MCF 10A (cell line): Measurements from ENCODE around the gene MTHFR. TPM values are rescaled to one million over a fixed set of nuclear protein-coding genes. Genes with fewer than 3 reads are reported as not detected.

Experiments
- BruUV-seq: library from RNA; stranded (reverse); fragments of 400-500 nt; replicated peaks from 2 replicates; lab custom pipeline; 2021; lab: Mats Ljungman, UMichigan
- CTCF ChIA-PET: fragments of 300-600 bp; sonication (Branson Sonifier 250); formaldehyde crosslinking; extraction: SDS; loops from one replicate; lab custom pipeline; 2021; ENCODE audit warnings: antibody characterized with exemption, inconsistent platforms; lab: Yijun Ruan, JAX
- POLR2A ChIA-PET: fragments of 300-600, 350-650 bp; sonication (Branson Sonifier 250); formaldehyde crosslinking; extraction: SDS; loops from one replicate; lab custom pipeline; 2020; ENCODE audit warnings: antibody characterized with exemption, inconsistent platforms; lab: Yijun Ruan, JAX
- DNase-seq: peaks from one replicate; pipeline ENCODE4 v3.0.0-alpha.2; 2018; ENCODE audit not compliant: unreplicated experiment
- H3K27ac Mint-ChIP-seq: one replicate; pipeline ENCODE4 v1.8.0; 2022; ENCODE audit warnings: mild to moderate bottlenecking, low read depth, mixed read lengths; ENCODE audit not compliant: unreplicated experiment
- H3K27me3 Mint-ChIP-seq: one replicate; pipeline ENCODE4 v1.8.0; 2022; ENCODE audit warnings: mixed read lengths; ENCODE audit not compliant: insufficient read depth, unreplicated experiment
- H3K36me3 Mint-ChIP-seq: one replicate; pipeline ENCODE4 v1.8.0; 2022; ENCODE audit warnings: mild to moderate bottlenecking, moderate library complexity, mixed read lengths; ENCODE audit not compliant: insufficient read depth, unreplicated experiment
- H3K4me1 Mint-ChIP-seq: one replicate; pipeline ENCODE4 v1.8.0; 2022; ENCODE audit warnings: mixed read lengths; ENCODE audit not compliant: insufficient read depth, unreplicated experiment
- H3K4me3 Mint-ChIP-seq: one replicate; pipeline ENCODE4 v1.8.0; 2022; ENCODE audit warnings: mild to moderate bottlenecking, moderate library complexity, mixed read lengths; ENCODE audit not compliant: unreplicated experiment
- H3K9me3 Mint-ChIP-seq: one replicate; pipeline ENCODE4 v1.8.0; 2022; ENCODE audit warnings: mixed read lengths; ENCODE audit not compliant: unreplicated experiment
- CTCF ChIP-seq: fragments of 200-600 bp; IDR thresholded peaks from one replicate; pipeline ENCODE4 v1.8.0; 2022; ENCODE audit warnings: antibody characterized with exemption, mild to moderate bottlenecking; ENCODE audit not compliant: unreplicated experiment
- intact Hi-C: fragments of 100-400 bp; cut with micrococcal nuclease; formaldehyde crosslinking; loops from 2 replicates; pipeline ENCODE4 v1.14.1; 2022
- total RNA-seq: library from RNA; stranded (reverse); gene quantifications from 2 replicates; pipeline ENCODE4 v1.2.3, GENCODE V29; 2022

Gene MTHFR
- total RNA-seq, 1 experiment from 2014 or later = 14.0 TPM

GRCh38 chr1:11823366-11824137 is 17.8 kb upstream of the MTHFR start:
- CTCF ChIA-PET = no interaction called here
- Mint-ChIP-seq H3K4me3 (no peak overlapping the region), H3K4me1 (peaks cover 10% of the 10 kb centered on the region), H3K27ac (no peak overlapping the region), H3K9me3 (no peaks in the 10 kb centered on the region), H3K36me3 (peaks cover 73% of the 10 kb centered on the region), H3K27me3 (no peaks in the 10 kb centered on the region)
- TF ChIP-seq CTCF = no peak
- DNase-seq = no peak
- intact Hi-C loops = no loop called here
- POLR2A ChIA-PET = interaction anchor here (0.9 to 1.3 kb wide), 2 partner anchors 17 to 85 kb away, joined by 3 to 4 read pairs; partner anchors contain the start of genes CLCN6 and MTHFR
- no TSS peak for BruUV-seq

- H3K36me3 Mint-ChIP-seq = peaks cover 73% of the 10 kb centered on the region
- H3K27ac Mint-ChIP-seq = no peak overlapping the region
- no peaks in the 10 kb centered on the region for H3K9me3 Mint-ChIP-seq
- H3K4me3 Mint-ChIP-seq = no peak overlapping the region
- no TSS peak for BruUV-seq
- H3K4me1 Mint-ChIP-seq = peaks cover 10% of the 10 kb centered on the region
- intact Hi-C loops = no loop called here
- H3K27me3 Mint-ChIP-seq = no peaks in the 10 kb centered on the region
- TF ChIP-seq CTCF = no peak
- POLR2A ChIA-PET = interaction anchor here (0.5 kb wide), 1 partner anchor 1074 kb away, joined by 3 read pairs; no protein-coding TSS in a partner anchor
- CTCF ChIA-PET = interaction anchor here (0.6 to 1.3 kb wide), 4 partner anchors 14 to 104 kb away, joined by 3 to 5 read pairs (median 4); no protein-coding TSS in a partner anchor
- no peak for DNase-seq
Measured at GRCh38 chr1:11822091-11822490, 16.3 kb upstream of the MTHFR start.

GRCh38 chr1:11817192-11817591 is 11.4 kb upstream of the MTHFR start:
- intact Hi-C loops = no loop called here
- Mint-ChIP-seq H3K27ac (no peak overlapping the region), H3K27me3 (no peaks in the 10 kb centered on the region), H3K4me1 (peaks cover 10% of the 10 kb centered on the region), H3K4me3 (no peak overlapping the region), H3K36me3 (peaks cover 96% of the 10 kb centered on the region), H3K9me3 (no peaks in the 10 kb centered on the region)
- no peak for DNase-seq
- BruUV-seq = no TSS peak
- POLR2A ChIA-PET = interaction anchor here (1.9 kb wide), 1 partner anchor 11 kb away, joined by 7 read pairs; the partner anchor contains the start of genes CLCN6 and MTHFR
- CTCF ChIA-PET = interaction anchor here (1.0 kb wide), 1 partner anchor 21 kb away, joined by 7 read pairs; no protein-coding TSS in a partner anchor
- no peak for TF ChIP-seq CTCF

GRCh38 chr1:11813021-11813420 is 7.3 kb upstream of the MTHFR start:
- H3K4me3 Mint-ChIP-seq = no peak overlapping the region
- no peaks in the 10 kb centered on the region for H3K27me3 Mint-ChIP-seq
- DNase-seq = no peak
- H3K9me3 Mint-ChIP-seq = no peaks in the 10 kb centered on the region
- no peak overlapping the region for H3K27ac Mint-ChIP-seq
- peaks cover 9% of the 10 kb centered on the region for H3K4me1 Mint-ChIP-seq
- intact Hi-C loops = no loop called here
- CTCF ChIA-PET = no interaction called here
- TF ChIP-seq CTCF = no peak
- BruUV-seq = no TSS peak
- H3K36me3 Mint-ChIP-seq = peaks cover 82% of the 10 kb centered on the region
- POLR2A ChIA-PET = no interaction called here
